H9 (cell line): Measurements from ENCODE around the gene PARP2. TPM values are rescaled to one million over a fixed set of nuclear protein-coding genes. Genes with fewer than 3 reads are reported as not detected.

Source experiments
- DNase-seq: peaks from one replicate; pipeline ENCODE4 v3.0.0-alpha.2; 2017
- H2AFZ ChIP-seq: one replicate; pipeline ENCODE4 v1.6.1; 2013; ENCODE audit warnings: mild to moderate bottlenecking, low read length, control low read depth, moderate library complexity
- H2AK5ac ChIP-seq: 2 replicates; pipeline ENCODE4 v1.6.1; 2013; ENCODE audit warnings: low read length, control low read depth, mixed read lengths; ENCODE audit not compliant: insufficient read length
- H2BK120ac ChIP-seq: one replicate; pipeline ENCODE4 v1.6.1; 2013; ENCODE audit warnings: low read depth, mild to moderate bottlenecking, low read length, control low read depth, inconsistent platforms; ENCODE audit not compliant: poor library complexity, severe bottlenecking
- H2BK12ac ChIP-seq: 2 replicates; pipeline ENCODE4 v1.6.1; 2013; ENCODE audit warnings: low read length, control low read depth, mixed read lengths, low read depth; ENCODE audit not compliant: insufficient read length
- H2BK15ac ChIP-seq: 2 replicates; pipeline ENCODE4 v1.6.1; 2013; ENCODE audit warnings: low read depth, low read length, control low read depth
- H2BK20ac ChIP-seq: one replicate; pipeline ENCODE4 v1.6.1; 2013; ENCODE audit warnings: low read depth, mild to moderate bottlenecking, low read length, control low read depth, inconsistent platforms; ENCODE audit not compliant: poor library complexity, severe bottlenecking
- H2BK5ac ChIP-seq: 2 replicates; pipeline ENCODE4 v1.6.1; 2013; ENCODE audit warnings: low read length, control low read depth, mixed read lengths; ENCODE audit not compliant: insufficient read length
- H3K14ac ChIP-seq: 2 replicates; pipeline ENCODE4 v1.6.1; 2013; ENCODE audit warnings: low read length, control low read depth; ENCODE audit not compliant: insufficient read depth
- H3K18ac ChIP-seq: 2 replicates; pipeline ENCODE4 v1.6.1; 2013; ENCODE audit warnings: low read depth, mild to moderate bottlenecking, mixed read lengths, low read length, control low read depth; ENCODE audit not compliant: insufficient read length
- H3K23ac ChIP-seq: 2 replicates; pipeline ENCODE4 v1.6.1; 2013; ENCODE audit warnings: low read length, control low read depth, mixed read lengths, low read depth; ENCODE audit not compliant: insufficient read length
- H3K23me2 ChIP-seq: 2 replicates; pipeline ENCODE4 v1.6.1; 2013; ENCODE audit warnings: low read depth, mild to moderate bottlenecking, mixed read lengths, low read length, control low read depth; ENCODE audit not compliant: insufficient read length, poor library complexity, severe bottlenecking
- H3K27ac ChIP-seq: 2 replicates; pipeline ENCODE4 v1.5.1; 2013; ENCODE audit warnings: low read length, control low read depth, mixed read lengths, low read depth; ENCODE audit not compliant: insufficient read length
- H3K27me3 ChIP-seq: 2 replicates; pipeline ENCODE4 v1.6.1; 2013; ENCODE audit warnings: low read length, control low read depth, inconsistent platforms; ENCODE audit not compliant: insufficient read depth
- H3K4ac ChIP-seq: 2 replicates; pipeline ENCODE4 v1.6.1; 2013; ENCODE audit warnings: low read depth, mild to moderate bottlenecking, control low read depth, inconsistent platforms, low read length, moderate library complexity
- H3K4me1 ChIP-seq: 2 replicates; pipeline ENCODE4 v1.6.1; 2013; ENCODE audit warnings: low read length, control low read depth, inconsistent platforms; ENCODE audit not compliant: insufficient read depth
- H3K4me2 ChIP-seq: 2 replicates; pipeline ENCODE4 v1.6.1; 2013; ENCODE audit warnings: low read length, control low read depth, mixed read lengths; ENCODE audit not compliant: insufficient read length, insufficient read depth
- H3K56ac ChIP-seq: 2 replicates; pipeline ENCODE4 v1.6.1; 2013; ENCODE audit warnings: low read depth, mild to moderate bottlenecking, mixed read lengths, low read length, control low read depth; ENCODE audit not compliant: insufficient read length
- H3K79me1 ChIP-seq: 2 replicates; pipeline ENCODE4 v1.6.1; 2013; ENCODE audit warnings: low read depth, mild to moderate bottlenecking, moderate library complexity, low read length, control low read depth, inconsistent platforms; ENCODE audit not compliant: insufficient read depth, poor library complexity, severe bottlenecking
- H3K79me2 ChIP-seq: 2 replicates; pipeline ENCODE4 v1.6.1; 2013; ENCODE audit warnings: low read length, control low read depth, inconsistent platforms; ENCODE audit not compliant: insufficient read depth
- H3K9ac ChIP-seq: 2 replicates; pipeline ENCODE4 v1.6.1; 2013; ENCODE audit warnings: low read length, control low read depth, mixed read lengths; ENCODE audit not compliant: insufficient read length; ENCODE audit errors: extremely low read depth
- H3K9me3 ChIP-seq: one replicate; pipeline ENCODE4 v1.6.1; 2013; ENCODE audit warnings: low read depth, low read length, inconsistent platforms; ENCODE audit not compliant: control insufficient read depth
- H3T11ph ChIP-seq: one replicate; pipeline ENCODE4 v1.6.1; 2013; ENCODE audit warnings: mild to moderate bottlenecking, low read length, control low read depth, inconsistent platforms
- H4K20me1 ChIP-seq: one replicate; pipeline ENCODE4 v1.6.1; 2013; ENCODE audit not compliant: control insufficient read depth, insufficient read length, insufficient read depth
- H4K5ac ChIP-seq: 2 replicates; pipeline ENCODE4 v1.6.1; 2013; ENCODE audit warnings: low read depth, mild to moderate bottlenecking, mixed read lengths, low read length, control low read depth; ENCODE audit not compliant: insufficient read length
- H4K8ac ChIP-seq: replicated peaks from 2 replicates; pipeline ENCODE4 v1.6.1; 2013; ENCODE audit warnings: low read length, control low read depth, mixed read lengths, low read depth; ENCODE audit not compliant: insufficient read length
- H4K91ac ChIP-seq: 2 replicates; pipeline ENCODE4 v1.6.1; 2013; ENCODE audit warnings: low read depth, mild to moderate bottlenecking, moderate library complexity, mixed read lengths, low read length, control low read depth; ENCODE audit not compliant: insufficient read length
- H3K27ac Mint-ChIP-seq, 3 experiments: 2 replicates in 2 of 3; 3 replicates in 1 of 3; pipeline ENCODE4 v1.8.0; 2020 to 2021; ENCODE audit warnings: mixed read lengths in 3 of 3, mild to moderate bottlenecking in 1 of 3, moderate library complexity in 1 of 3
- H3K27me3 Mint-ChIP-seq: 2 replicates; pipeline ENCODE4 v1.8.0; 2021; ENCODE audit warnings: low read depth, mild to moderate bottlenecking, moderate library complexity, mixed read lengths
- H3K36me3 Mint-ChIP-seq, 3 experiments: 2 replicates in 2 of 3; 3 replicates in 1 of 3; pipeline ENCODE4 v1.8.0; 2020 to 2021; ENCODE audit warnings: low read depth in 3 of 3, mixed read lengths in 3 of 3; ENCODE audit not compliant: insufficient read depth in 1 of 3
- H3K4me1 Mint-ChIP-seq, 2 experiments: 2 replicates each; pipeline ENCODE4 v1.8.0; 2020; ENCODE audit warnings: mixed read lengths in 2 of 2
- H3K4me3 Mint-ChIP-seq, 2 experiments: 2 replicates in 1 of 2; 3 replicates in 1 of 2; pipeline ENCODE4 v1.8.0; 2020 to 2021; ENCODE audit warnings: mild to moderate bottlenecking in 2 of 2, mixed read lengths in 2 of 2, moderate library complexity in 1 of 2
- H3K9me3 Mint-ChIP-seq, 2 experiments: 2 replicates in 1 of 2; 3 replicates in 1 of 2; pipeline ENCODE4 v1.8.0; 2020; ENCODE audit warnings: mild to moderate bottlenecking in 2 of 2, mixed read lengths in 2 of 2, moderate library complexity in 1 of 2
- CTCF ChIP-seq: fragments of 200-600 bp; sonication (generic); conservative IDR thresholded peaks from 3 replicates; pipeline ENCODE4 v1.8.0; 2021; ENCODE audit warnings: antibody characterized with exemption, mild to moderate bottlenecking
- WGBS: extraction: QIAGEN DNeasy Blood & Tissue Kit; methylation state at CpG from one replicate; pipeline ENCODE4 v1.1.7; 2013; ENCODE audit warnings: missing lambda C conversion rate, low lambda C conversion rate, mixed read lengths; ENCODE audit not compliant: insufficient read length; ENCODE audit errors: extremely low coverage; 5-methylcytosine and 5-hydroxymethylcytosine counted together
- total RNA-seq: library from RNA; stranded (reverse); gene quantifications from 2 replicates; pipeline ENCODE4 v1.2.1, GENCODE V29; 2021

Gene PARP2
- total RNA-seq, 1 experiment from 2014 or later = 25.4 TPM

GRCh38 chr14:20347747-20348146, 4.3 kb downstream of the PARP2 start:
- H3T11ph ChIP-seq = no peak overlapping the region
- no peak overlapping the region for H2AFZ ChIP-seq
- H4K5ac ChIP-seq = no peak overlapping the region
- Mint-ChIP-seq H3K4me3 (no peak overlapping the region), H3K4me1 (peaks cover 4 to 5% of the 10 kb centered on the region in 2 experiments; a peak in 3 of 4 replicates), H3K9me3 (no peaks in the 10 kb centered on the region), H3K27ac (no peak overlapping the region), H3K27me3 (peaks cover 2% of the 10 kb centered on the region; the same call in 1 of the 2 replicates), H3K36me3 (peaks cover 46 to 70% (median 68%) of the 10 kb centered on the region in 3 experiments)
- H4K8ac ChIP-seq = no peak overlapping the region
- H3K23me2 ChIP-seq = no peaks in the 10 kb centered on the region
- no peak overlapping the region for H3K56ac ChIP-seq
- no peaks in the 10 kb centered on the region for H3K79me1 ChIP-seq
- no peak overlapping the region for H3K4ac ChIP-seq
- H4K91ac ChIP-seq = no peak overlapping the region
- no peak overlapping the region for H2BK15ac ChIP-seq
- DNase-seq = no peak
- no peaks in the 10 kb centered on the region for H3K27me3 ChIP-seq
- H3K27ac ChIP-seq = no peak overlapping the region
- no peaks in the 10 kb centered on the region for H3K79me2 ChIP-seq
- WGBS = no CpG with 5 or more reads among the region's 3 CpGs
- H3K23ac ChIP-seq = no peak overlapping the region
- H2AK5ac ChIP-seq = no peak overlapping the region
- no peak overlapping the region for H2BK20ac ChIP-seq
- no peaks in the 10 kb centered on the region for H3K4me1 ChIP-seq
- TF ChIP-seq CTCF = no peak
- no peak overlapping the region for H3K4me2 ChIP-seq
- no peak overlapping the region for H3K14ac ChIP-seq
- H2BK120ac ChIP-seq = no peak overlapping the region
- H2BK5ac ChIP-seq = no peak overlapping the region
- no peak overlapping the region for H3K9ac ChIP-seq
- no peaks in the 10 kb centered on the region for H3K9me3 ChIP-seq
- no peak overlapping the region for H3K18ac ChIP-seq
- no peak overlapping the region for H2BK12ac ChIP-seq
- H4K20me1 ChIP-seq = no peaks in the 10 kb centered on the region
